ENCODE measurements around the gene AATK.

AATK gene

DNA sequence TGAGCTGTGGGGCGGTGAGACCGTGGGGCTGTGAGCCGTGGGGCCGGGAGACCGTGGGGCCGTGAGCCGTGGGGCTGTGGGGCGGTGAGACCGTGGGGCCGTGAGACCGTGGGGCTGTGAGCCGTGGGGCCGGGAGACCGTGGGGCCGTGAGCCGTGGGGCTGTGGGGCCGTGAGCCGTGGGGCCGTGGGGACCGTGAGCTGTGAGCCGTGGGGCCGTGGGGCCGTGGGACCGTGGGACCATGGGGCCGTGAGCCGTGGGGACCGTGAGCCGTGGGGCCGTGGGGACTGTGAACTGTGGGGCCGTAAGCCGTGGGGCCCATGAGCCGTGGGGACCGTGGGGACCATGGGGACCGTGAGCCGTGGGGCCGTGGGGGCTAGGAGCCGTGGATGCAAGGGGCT is 25.3 kb downstream of the AATK start:
- H3K23ac ChIP-seq (ENCODE audit: low read length in 2 of 2): no peak overlapping the region
- no peak overlapping the region for H3K4me3 ChIP-seq (ENCODE audit: insufficient read depth in 1 of 2, low read depth in 1 of 2, low read length in 2 of 2)
- H3K27ac ChIP-seq (ENCODE audit: low read length, poor library complexity, severe bottlenecking): no peak overlapping the region
- H3K4me2 ChIP-seq (ENCODE audit: low read length, poor library complexity, severe bottlenecking): no peak overlapping the region
- H2AFZ ChIP-seq (ENCODE audit: low read depth, low read length): no peak overlapping the region
- H2BK12ac ChIP-seq (ENCODE audit: low read length in 2 of 2): no peak overlapping the region
- WGBS: 94% methylated on average over 37 of the region's 37 CpGs
- no peak overlapping the region for H4K91ac ChIP-seq (ENCODE audit: low read length)
- no peak overlapping the region for H3K18ac ChIP-seq (ENCODE audit: low read depth in 1 of 2, low read length in 2 of 2)
- no peak overlapping the region for H3K9ac ChIP-seq (ENCODE audit: low read length)
- H3K4me1 ChIP-seq (ENCODE audit: control insufficient read depth, insufficient read depth, low read depth, low read length): peaks cover 14% of the 10 kb centered on the region
- no peak for DNase-seq
- no peaks in the 10 kb centered on the region for H3K9me3 ChIP-seq (ENCODE audit: control insufficient read depth, low read length)
- no peak overlapping the region for H3K14ac ChIP-seq (ENCODE audit: low read length in 2 of 2)
- no peaks in the 10 kb centered on the region for H3K79me1 ChIP-seq (replicated peaks; ENCODE audit: low read length, poor library complexity, severe bottlenecking)
- peaks cover 3 to 39% of the 10 kb centered on the region in 2 experiments for H3K27me3 ChIP-seq (ENCODE audit: control insufficient read depth in 1 of 2, insufficient read depth in 1 of 2, low read length in 2 of 2)
- no peaks in the 10 kb centered on the region for H3K36me3 ChIP-seq (ENCODE audit: control insufficient read depth in 1 of 2, insufficient read depth in 2 of 2, low read depth in 1 of 2, low read length in 2 of 2)
- no peak overlapping the region for H2BK120ac ChIP-seq (ENCODE audit: low read depth, low read length)
- no peak overlapping the region for H4K8ac ChIP-seq (ENCODE audit: low read length)
- H3K4ac ChIP-seq (ENCODE audit: low read depth in 1 of 2, low read length in 2 of 2): no peak overlapping the region
- H2BK5ac ChIP-seq (ENCODE audit: low read depth, low read length, poor library complexity, severe bottlenecking): no peak overlapping the region
- H2BK15ac ChIP-seq (ENCODE audit: low read depth, poor library complexity, severe bottlenecking): peak overlapping the region; percentile 30
- H2AK5ac ChIP-seq (ENCODE audit: low read length, severe bottlenecking): no peak overlapping the region

DNA sequence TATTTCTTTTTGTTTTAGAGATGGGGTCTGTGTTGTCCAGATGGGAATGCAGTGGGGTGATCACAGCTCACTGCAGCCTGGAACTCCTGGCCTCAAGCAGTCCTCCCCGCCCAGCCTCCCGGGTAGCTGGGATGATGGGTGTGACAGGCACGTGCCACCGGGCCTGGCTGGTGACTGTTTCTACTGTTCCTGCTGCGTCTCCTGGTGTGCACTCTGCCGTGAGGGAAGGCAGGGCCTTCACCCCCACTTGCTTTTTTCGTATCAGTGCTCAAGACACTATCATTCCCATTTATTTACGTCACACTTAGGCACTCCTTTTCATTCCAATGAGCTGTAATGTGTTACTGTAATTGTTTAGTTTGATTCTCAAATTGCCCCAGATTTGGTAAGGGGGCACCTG is 26.0 kb downstream of the AATK start:
- H3K4ac ChIP-seq (ENCODE audit: low read depth in 1 of 2, low read length in 2 of 2): no peak overlapping the region
- H3K27me3 ChIP-seq (ENCODE audit: control insufficient read depth in 1 of 2, insufficient read depth in 1 of 2, low read length in 2 of 2): peaks cover 3 to 44% of the 10 kb centered on the region in 2 experiments
- peak overlapping the region in 1 of 2 experiments; percentile 49 for H3K14ac ChIP-seq (ENCODE audit: low read length in 2 of 2)
- H3K18ac ChIP-seq (ENCODE audit: low read depth in 1 of 2, low read length in 2 of 2): no peak overlapping the region
- no peaks in the 10 kb centered on the region for H3K9me3 ChIP-seq (ENCODE audit: control insufficient read depth, low read length)
- no peak overlapping the region for H3K23ac ChIP-seq (ENCODE audit: low read length in 2 of 2)
- no peak overlapping the region for H3K4me3 ChIP-seq (ENCODE audit: insufficient read depth in 1 of 2, low read depth in 1 of 2, low read length in 2 of 2)
- no peak overlapping the region for H4K91ac ChIP-seq (ENCODE audit: low read length)
- peaks cover 14% of the 10 kb centered on the region for H3K4me1 ChIP-seq (ENCODE audit: control insufficient read depth, insufficient read depth, low read depth, low read length)
- H3K9ac ChIP-seq (ENCODE audit: low read length): no peak overlapping the region
- H2BK120ac ChIP-seq (ENCODE audit: low read depth, low read length): no peak overlapping the region
- H3K27ac ChIP-seq (ENCODE audit: low read length, poor library complexity, severe bottlenecking): no peak overlapping the region
- no peak overlapping the region for H2BK5ac ChIP-seq (ENCODE audit: low read depth, low read length, poor library complexity, severe bottlenecking)
- no peak overlapping the region for H2AK5ac ChIP-seq (ENCODE audit: low read length, severe bottlenecking)
- no peak overlapping the region for H2AFZ ChIP-seq (ENCODE audit: low read depth, low read length)
- no peak overlapping the region for H2BK12ac ChIP-seq (ENCODE audit: low read length in 2 of 2)
- H4K8ac ChIP-seq (ENCODE audit: low read length): no peak overlapping the region
- H3K4me2 ChIP-seq (ENCODE audit: low read length, poor library complexity, severe bottlenecking): no peak overlapping the region
- H2BK15ac ChIP-seq (ENCODE audit: low read depth, poor library complexity, severe bottlenecking): no peak overlapping the region
- 81% methylated on average over 7 of the region's 8 CpGs for WGBS
- no peak for DNase-seq
- H3K79me1 ChIP-seq (replicated peaks; ENCODE audit: low read length, poor library complexity, severe bottlenecking): no peaks in the 10 kb centered on the region
- H3K36me3 ChIP-seq (ENCODE audit: control insufficient read depth in 1 of 2, insufficient read depth in 2 of 2, low read depth in 1 of 2, low read length in 2 of 2): no peaks in the 10 kb centered on the region

- Histone ChIP-seq H2AK5ac (ENCODE audit: low read length, severe bottlenecking) (no peak overlapping the region), H2BK5ac (ENCODE audit: low read depth, low read length, poor library complexity, severe bottlenecking) (no peak overlapping the region), H2BK12ac (ENCODE audit: low read length in 2 of 2) (no peak overlapping the region), H3K4me3 (ENCODE audit: insufficient read depth in 1 of 2, low read depth in 1 of 2, low read length in 2 of 2) (no peak overlapping the region), H3K27ac (ENCODE audit: low read length, poor library complexity, severe bottlenecking) (no peak overlapping the region), H3K4ac (ENCODE audit: low read depth in 1 of 2, low read length in 2 of 2) (no peak overlapping the region), H2BK120ac (ENCODE audit: low read depth, low read length) (no peak overlapping the region), H3K4me1 (ENCODE audit: control insufficient read depth, insufficient read depth, low read depth, low read length) (peaks cover 14% of the 10 kb centered on the region), H3K4me2 (ENCODE audit: low read length, poor library complexity, severe bottlenecking) (no peak overlapping the region), H2BK15ac (ENCODE audit: low read depth, poor library complexity, severe bottlenecking) (no peak overlapping the region), H3K36me3 (ENCODE audit: control insufficient read depth in 1 of 2, insufficient read depth in 2 of 2, low read depth in 1 of 2, low read length in 2 of 2) (no peaks in the 10 kb centered on the region), H2AFZ (ENCODE audit: low read depth, low read length) (no peak overlapping the region), H3K9ac (ENCODE audit: low read length) (no peak overlapping the region), H3K27me3 (ENCODE audit: control insufficient read depth in 1 of 2, insufficient read depth in 1 of 2, low read length in 2 of 2) (peaks cover 3 to 48% of the 10 kb centered on the region in 2 experiments), H3K18ac (ENCODE audit: low read depth in 1 of 2, low read length in 2 of 2) (no peak overlapping the region), H3K79me1 (replicated peaks; ENCODE audit: low read length, poor library complexity, severe bottlenecking) (no peaks in the 10 kb centered on the region), H3K23ac (ENCODE audit: low read length in 2 of 2) (no peak overlapping the region), H4K8ac (ENCODE audit: low read length) (no peak overlapping the region), H3K14ac (ENCODE audit: low read length in 2 of 2) (no peak overlapping the region), H3K9me3 (ENCODE audit: control insufficient read depth, low read length) (no peaks in the 10 kb centered on the region), H4K91ac (ENCODE audit: low read length) (no peak overlapping the region)
- no peak for DNase-seq
- 81% methylated on average over 8 of the region's 8 CpGs for WGBS
These were observed 26.6 kb downstream of the AATK start for GRCh38 chr17:81139428-81139827.

DNA sequence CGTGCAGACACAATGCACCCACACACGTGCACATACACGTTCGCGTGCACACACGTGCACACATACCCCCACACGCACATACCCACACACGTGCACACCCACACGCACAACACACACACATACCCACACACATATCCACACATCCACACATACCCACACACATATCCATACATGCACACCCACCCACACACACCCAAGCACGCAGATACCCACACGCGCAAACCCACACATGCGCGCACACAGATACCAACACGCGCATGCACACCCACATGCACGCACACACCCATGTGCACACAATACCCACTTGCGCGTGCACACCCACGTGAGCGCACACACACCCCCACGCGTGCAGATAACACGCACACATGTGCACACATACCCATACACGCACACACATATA is 27.5 kb downstream of the AATK start:
- Histone ChIP-seq H2BK120ac (ENCODE audit: low read depth, low read length) (no peak overlapping the region), H3K79me1 (replicated peaks; ENCODE audit: low read length, poor library complexity, severe bottlenecking) (no peaks in the 10 kb centered on the region), H4K8ac (ENCODE audit: low read length) (no peak overlapping the region), H3K4ac (ENCODE audit: low read depth in 1 of 2, low read length in 2 of 2) (no peak overlapping the region), H3K9ac (ENCODE audit: low read length) (no peak overlapping the region), H2AK5ac (ENCODE audit: low read length, severe bottlenecking) (no peak overlapping the region), H3K4me2 (ENCODE audit: low read length, poor library complexity, severe bottlenecking) (no peak overlapping the region), H2BK5ac (ENCODE audit: low read depth, low read length, poor library complexity, severe bottlenecking) (no peak overlapping the region), H3K27ac (ENCODE audit: low read length, poor library complexity, severe bottlenecking) (no peak overlapping the region), H4K91ac (ENCODE audit: low read length) (peak overlapping the region; percentile 70), H3K4me1 (ENCODE audit: control insufficient read depth, insufficient read depth, low read depth, low read length) (peaks cover 13% of the 10 kb centered on the region), H3K27me3 (ENCODE audit: control insufficient read depth in 1 of 2, insufficient read depth in 1 of 2, low read length in 2 of 2) (peaks cover 0 to 45% of the 10 kb centered on the region in 2 experiments), H2BK12ac (ENCODE audit: low read length in 2 of 2) (no peak overlapping the region), H3K9me3 (ENCODE audit: control insufficient read depth, low read length) (no peaks in the 10 kb centered on the region), H3K4me3 (ENCODE audit: insufficient read depth in 1 of 2, low read depth in 1 of 2, low read length in 2 of 2) (no peak overlapping the region), H2BK15ac (ENCODE audit: low read depth, poor library complexity, severe bottlenecking) (no peak overlapping the region), H3K14ac (ENCODE audit: low read length in 2 of 2) (peak overlapping the region in 1 of 2 experiments; percentile 5), H2AFZ (ENCODE audit: low read depth, low read length) (no peak overlapping the region), H3K18ac (ENCODE audit: low read depth in 1 of 2, low read length in 2 of 2) (no peak overlapping the region), H3K36me3 (ENCODE audit: control insufficient read depth in 1 of 2, insufficient read depth in 2 of 2, low read depth in 1 of 2, low read length in 2 of 2) (no peaks in the 10 kb centered on the region), H3K23ac (ENCODE audit: low read length in 2 of 2) (no peak overlapping the region)
- 91% methylated on average over 25 of the region's 25 CpGs for WGBS
- no peak for DNase-seq

Data from mesenchymal stem cell (in vitro differentiated cells and primary cell).